ENCODE data around the gene RAD17.
"Not testable (repeated sequence)": the region's sequence is repeated elsewhere in the genome, so short reads cannot be mapped to it uniquely, and the experiment has no call there.

Gene RAD17

GRCh38 chr5:69369340-69370121 lies at the start of gene RAD17, which contains the start of the genes AK6 and TAF9:
RAD17 (plus strand) TSS chr5:69369818; CDS start chr5:69372209, 2,391 bp downstream.
AK6 (minus strand) TSS chr5:69369520; CDS start chr5:69369490, 30 bp downstream.
TAF9 (minus strand) TSS chr5:69369520; CDS start chr5:69365737, 3,783 bp downstream.
- peak; percentile 93 to 96 (median 94) for DNase-seq

GRCh38 chr5:69326365-69326764 lies 43.3 kb upstream of the RAD17 start:
- no peak for DNase-seq

- DNase-seq, result no peak
Measured at GRCh38 chr5:69329905-69330489, 39.6 kb upstream of the RAD17 start.

GRCh38 chr5:69331528-69332445 lies 37.8 kb upstream of the RAD17 start:
- DNase-seq, result peak; percentile 21 to 44 (median 35)

- DNase-seq, result not testable (repeated sequence)
Measured at GRCh38 chr5:69333668-69334315, 35.8 kb upstream of the RAD17 start.

GRCh38 chr5:69334793-69335268 lies 34.8 kb upstream of the RAD17 start:
- peak; percentile 85 to 90 (median 88) for DNase-seq

GRCh38 chr5:69335341-69335935 lies 34.2 kb upstream of the RAD17 start:
- peak in 2 of 3 donors; percentile 32 to 52 for DNase-seq

- no peak for DNase-seq
Measured at GRCh38 chr5:69341520-69342161, 28.0 kb upstream of the RAD17 start.

- DNase-seq, result no peak
Measured at GRCh38 chr5:69343083-69343482, 26.5 kb upstream of the RAD17 start.

GRCh38 chr5:69350664-69351063 lies 19.0 kb upstream of the RAD17 start:
- no peak for DNase-seq

GRCh38 chr5:69359699-69360098 lies 9.9 kb upstream of the RAD17 start:
- DNase-seq, result no peak

- no peak for DNase-seq
Measured at GRCh38 chr5:69360442-69360841, 9.2 kb upstream of the RAD17 start.

- peak; percentile 3 to 40 (median 39) for DNase-seq
Measured at GRCh38 chr5:69364414-69364813, 5.2 kb upstream of the RAD17 start.

GRCh38 chr5:69364850-69365249 lies 4.8 kb upstream of the RAD17 start:
- no peak for DNase-seq

- DNase-seq, result peak in 1 of 3 donors; percentile 11
Measured at GRCh38 chr5:69367697-69368279, 1.8 kb upstream of the RAD17 start.

GRCh38 chr5:69368458-69369339 lies 919 bp upstream of the RAD17 start:
- peak in 2 of 3 donors; percentile 32 to 36 for DNase-seq

- peak in 2 of 3 donors; percentile 13 to 19 for DNase-seq
Measured at GRCh38 chr5:69370335-69370734, 717 bp downstream of the RAD17 start.

GRCh38 chr5:69372394-69372793 lies 2.8 kb downstream of the RAD17 start:
- DNase-seq, result no peak

GRCh38 chr5:69374911-69375446 lies 5.4 kb downstream of the RAD17 start:
- no peak for DNase-seq

GRCh38 chr5:69378376-69378775 lies 8.8 kb downstream of the RAD17 start:
- DNase-seq, result no peak
